Osteocyte (in vitro differentiated cells): ENCODE results near the gene CLEC2D. TPM values are rescaled to one million over a fixed set of nuclear protein-coding genes. Genes with fewer than 3 reads are reported as not detected.
"Not testable (repeated sequence)": the region's sequence is repeated elsewhere in the genome, so short reads cannot be mapped to it uniquely, and the experiment has no call there.

Experiments used
- DNase-seq: peaks from one replicate; pipeline ENCODE4 v3.0.0; 2021; ENCODE audit warnings: mixed read lengths; ENCODE audit not compliant: unreplicated experiment; ENCODE audit errors: extremely low spot score
- H3K27ac Mint-ChIP-seq: one replicate; pipeline ENCODE4 v1.8.0; 2021; ENCODE audit warnings: mild to moderate bottlenecking, mixed read lengths; ENCODE audit not compliant: unreplicated experiment
- H3K27me3 Mint-ChIP-seq: one replicate; pipeline ENCODE4 v1.8.0; 2021; ENCODE audit warnings: mixed read lengths; ENCODE audit not compliant: unreplicated experiment
- H3K36me3 Mint-ChIP-seq: one replicate; pipeline ENCODE4 v1.8.0; 2021; ENCODE audit warnings: mixed read lengths; ENCODE audit not compliant: unreplicated experiment
- H3K4me1 Mint-ChIP-seq: one replicate; pipeline ENCODE4 v1.8.0; 2021; ENCODE audit warnings: mixed read lengths; ENCODE audit not compliant: unreplicated experiment
- H3K4me3 Mint-ChIP-seq: one replicate; pipeline ENCODE4 v1.8.0; 2021; ENCODE audit warnings: mild to moderate bottlenecking, moderate library complexity, mixed read lengths; ENCODE audit not compliant: unreplicated experiment
- H3K9me3 Mint-ChIP-seq: one replicate; pipeline ENCODE4 v1.8.0; 2021; ENCODE audit warnings: mixed read lengths; ENCODE audit not compliant: unreplicated experiment
- total RNA-seq: library from RNA; stranded (reverse); gene quantifications from 2 replicates; pipeline ENCODE4 v1.2.1, GENCODE V29; 2021
- TF ChIP-seq, protein P1 (sequence below): fragments of 200-600 bp; sonication (generic); IDR thresholded peaks from 2 replicates; pipeline ENCODE4 v1.5.0; 2021; ENCODE audit warnings: antibody characterized with exemption, mild to moderate bottlenecking, moderate library complexity

Gene CLEC2D
- total RNA-seq, 1 donor from 2014 or later, result 7.4 TPM

DNA sequence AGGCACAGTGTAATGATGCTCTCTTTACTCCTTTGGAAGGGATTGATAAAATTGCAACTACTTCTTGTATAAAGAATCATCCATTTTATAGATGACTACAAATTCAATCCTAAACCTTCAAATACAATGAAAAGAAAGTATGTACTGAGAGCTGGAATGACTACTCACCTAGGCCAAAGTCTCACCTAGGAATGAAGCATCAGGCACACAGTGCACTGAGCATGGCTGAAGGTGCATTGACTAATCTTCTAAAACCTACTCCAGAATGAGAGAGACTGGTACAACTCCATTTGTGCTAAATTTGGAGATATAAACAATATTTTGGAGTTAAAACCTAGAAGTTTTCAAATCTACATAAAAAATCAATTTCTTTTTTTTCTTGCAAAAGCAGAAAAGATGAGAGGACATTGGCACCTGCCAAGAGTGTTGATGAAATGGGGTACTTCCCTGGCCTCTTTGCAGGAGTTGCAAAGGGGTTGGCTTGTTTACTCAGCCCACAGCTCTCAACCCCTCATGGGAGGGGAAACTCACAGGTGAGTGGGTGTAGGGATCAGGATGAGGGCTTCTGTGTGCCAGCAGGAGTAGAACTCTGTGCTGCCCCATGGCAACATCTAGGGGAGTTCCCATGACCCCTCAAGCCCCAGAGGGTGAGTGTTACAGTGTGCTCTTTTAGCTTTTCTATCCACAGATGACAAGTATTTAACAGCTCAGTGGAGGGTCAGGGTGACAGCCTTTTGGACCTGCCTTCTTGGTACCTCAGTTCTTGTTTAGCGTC is 32.1 kb downstream of the CLEC2D start:
- H3K4me3 Mint-ChIP-seq, result no peak overlapping the region
- H3K9me3 Mint-ChIP-seq, result peaks cover 25% of the 10 kb centered on the region
- DNase-seq, result no peak
- TF ChIP-seq, protein P1, sequence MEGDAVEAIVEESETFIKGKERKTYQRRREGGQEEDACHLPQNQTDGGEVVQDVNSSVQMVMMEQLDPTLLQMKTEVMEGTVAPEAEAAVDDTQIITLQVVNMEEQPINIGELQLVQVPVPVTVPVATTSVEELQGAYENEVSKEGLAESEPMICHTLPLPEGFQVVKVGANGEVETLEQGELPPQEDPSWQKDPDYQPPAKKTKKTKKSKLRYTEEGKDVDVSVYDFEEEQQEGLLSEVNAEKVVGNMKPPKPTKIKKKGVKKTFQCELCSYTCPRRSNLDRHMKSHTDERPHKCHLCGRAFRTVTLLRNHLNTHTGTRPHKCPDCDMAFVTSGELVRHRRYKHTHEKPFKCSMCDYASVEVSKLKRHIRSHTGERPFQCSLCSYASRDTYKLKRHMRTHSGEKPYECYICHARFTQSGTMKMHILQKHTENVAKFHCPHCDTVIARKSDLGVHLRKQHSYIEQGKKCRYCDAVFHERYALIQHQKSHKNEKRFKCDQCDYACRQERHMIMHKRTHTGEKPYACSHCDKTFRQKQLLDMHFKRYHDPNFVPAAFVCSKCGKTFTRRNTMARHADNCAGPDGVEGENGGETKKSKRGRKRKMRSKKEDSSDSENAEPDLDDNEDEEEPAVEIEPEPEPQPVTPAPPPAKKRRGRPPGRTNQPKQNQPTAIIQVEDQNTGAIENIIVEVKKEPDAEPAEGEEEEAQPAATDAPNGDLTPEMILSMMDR, result no peak
- H3K4me1 Mint-ChIP-seq, result no peaks in the 10 kb centered on the region
- peaks cover 6% of the 10 kb centered on the region for H3K36me3 Mint-ChIP-seq
- H3K27ac Mint-ChIP-seq, result no peak overlapping the region
- H3K27me3 Mint-ChIP-seq, result peaks cover 30% of the 10 kb centered on the region

DNA sequence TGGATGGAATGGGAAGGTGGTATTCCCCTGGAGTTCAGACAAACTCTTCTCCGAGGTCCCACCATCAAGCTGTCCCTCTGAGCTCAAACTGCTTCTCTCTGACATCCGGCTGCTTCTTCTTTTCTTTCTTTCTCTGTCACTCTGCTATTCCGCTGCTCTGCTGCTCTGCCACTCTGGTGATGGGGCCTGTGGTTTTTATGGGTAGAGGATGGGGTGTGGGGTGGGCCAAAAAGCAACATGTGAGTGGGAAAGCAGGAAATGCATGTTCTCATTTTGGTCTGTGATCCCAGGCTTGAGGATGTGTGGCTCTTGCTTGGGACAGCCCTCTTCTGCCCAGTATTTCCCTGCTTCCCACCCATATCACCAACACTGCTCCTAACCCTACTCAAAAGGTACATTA is 32.7 kb downstream of the CLEC2D start:
- Mint-ChIP-seq H3K4me3 (no peak overlapping the region), H3K27ac (no peak overlapping the region), H3K4me1 (no peaks in the 10 kb centered on the region), H3K36me3 (peaks cover 5% of the 10 kb centered on the region), H3K9me3 (peaks cover 21% of the 10 kb centered on the region), H3K27me3 (peaks cover 34% of the 10 kb centered on the region)
- TF ChIP-seq, protein P1, result no peak
- DNase-seq, result no peak

DNA sequence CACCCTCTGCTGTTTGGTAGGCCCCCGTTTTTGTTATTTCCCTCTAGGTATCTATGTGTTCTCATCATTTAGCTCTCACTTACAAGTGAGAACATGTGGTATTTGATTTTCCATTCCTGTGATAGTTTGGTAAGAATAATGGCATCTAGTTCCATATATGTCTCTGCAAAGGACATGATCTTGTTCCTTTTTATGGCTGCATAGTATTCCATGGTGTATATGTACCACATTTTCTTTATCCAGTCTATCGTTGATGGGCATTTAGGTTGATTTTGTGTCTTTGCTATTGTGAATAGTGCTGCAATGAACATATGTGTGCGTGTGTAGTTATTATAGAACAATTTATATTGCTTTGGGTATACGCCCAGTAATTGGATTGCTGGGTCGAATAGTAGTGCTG is 35.0 kb downstream of the CLEC2D start:
- not testable (repeated sequence) for H3K4me1 Mint-ChIP-seq, H3K27ac Mint-ChIP-seq, H3K4me3 Mint-ChIP-seq, H3K36me3 Mint-ChIP-seq, H3K9me3 Mint-ChIP-seq, DNase-seq
- H3K27me3 Mint-ChIP-seq, result peaks cover 37% of the 10 kb centered on the region

DNA sequence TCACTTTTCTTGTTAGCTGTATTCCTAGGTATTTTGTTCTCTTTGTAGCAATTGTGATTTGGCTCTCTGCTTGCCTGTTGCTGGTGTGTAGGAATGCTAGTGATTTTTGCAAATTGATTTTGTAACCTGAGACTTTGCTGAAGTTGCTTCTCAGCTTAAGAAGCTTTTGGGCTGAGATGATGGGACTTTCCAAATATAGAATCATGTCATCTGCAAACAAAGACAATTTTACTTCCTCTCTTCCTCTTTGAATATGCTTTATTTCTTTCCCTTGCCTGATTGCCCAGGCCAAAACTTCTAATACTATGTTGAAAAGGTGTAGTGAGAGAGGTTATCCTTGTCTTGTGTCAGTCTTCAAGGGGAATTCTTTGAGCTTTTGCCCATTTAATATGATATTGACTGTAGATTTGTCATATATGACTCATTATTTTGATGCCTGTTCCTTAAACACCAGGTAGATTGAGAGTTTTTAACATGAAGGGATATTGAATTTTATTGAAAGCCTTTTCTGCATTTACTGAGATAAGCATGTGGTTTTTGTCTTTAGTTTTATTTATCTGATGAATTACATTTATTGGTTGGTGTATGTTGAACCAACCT is 36.7 kb downstream of the CLEC2D start:
- Mint-ChIP-seq H3K4me3 (no peak overlapping the region), H3K27me3 (peaks cover 30% of the 10 kb centered on the region), H3K4me1 (no peaks in the 10 kb centered on the region), H3K9me3 (no peaks in the 10 kb centered on the region), H3K36me3 (no peaks in the 10 kb centered on the region), H3K27ac (no peak overlapping the region)
- DNase-seq, result no peak
- TF ChIP-seq, protein P1, result no peak

DNA sequence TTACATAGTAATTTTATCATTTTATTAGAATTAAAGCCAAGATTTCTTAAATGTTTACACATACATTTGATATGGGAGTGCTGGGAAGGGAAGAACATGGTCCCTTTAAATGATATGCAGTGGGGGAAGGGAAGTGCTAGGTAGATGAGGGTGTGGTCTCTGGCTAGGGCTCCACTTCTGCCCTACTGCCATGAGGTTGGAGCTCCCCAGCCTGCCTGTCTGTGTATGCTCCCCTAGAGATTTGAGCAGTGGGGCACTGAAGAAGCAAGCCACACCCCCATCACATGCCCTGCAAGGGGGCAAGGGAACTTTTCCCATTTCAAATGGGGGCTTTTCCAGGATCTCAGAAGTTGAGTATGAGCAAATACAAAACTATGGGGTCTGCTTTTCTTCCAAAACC is 37.8 kb downstream of the CLEC2D start:
- peaks cover 28% of the 10 kb centered on the region for H3K27me3 Mint-ChIP-seq
- no peaks in the 10 kb centered on the region for H3K36me3 Mint-ChIP-seq
- no peak overlapping the region for H3K27ac Mint-ChIP-seq
- DNase-seq, result no peak
- H3K9me3 Mint-ChIP-seq, result no peaks in the 10 kb centered on the region
- no peak overlapping the region for H3K4me3 Mint-ChIP-seq
- H3K4me1 Mint-ChIP-seq, result no peaks in the 10 kb centered on the region
- TF ChIP-seq, protein P1, result no peak
